Trophoblast cell (in vitro differentiated cells and primary cell): ENCODE data around the gene SPRTN.

Source experiments
- DNase-seq, 2 donors: peaks; one replicate each; pipeline ENCODE4 v3.0.0-alpha.2; 2016
- H2AFZ ChIP-seq: 2 replicates; pipeline ENCODE4 v1.6.1; 2013; ENCODE audit warnings: low read length, moderate library complexity, mild to moderate bottlenecking; ENCODE audit not compliant: insufficient read depth, poor library complexity
- H2AK5ac ChIP-seq: 2 replicates; pipeline ENCODE4 v1.6.1; 2013; ENCODE audit warnings: mild to moderate bottlenecking, low read length
- H2BK120ac ChIP-seq: 2 replicates; pipeline ENCODE4 v1.6.1; 2013; ENCODE audit warnings: low read length, mild to moderate bottlenecking, moderate library complexity; ENCODE audit not compliant: insufficient read depth, poor library complexity
- H2BK12ac ChIP-seq: 2 replicates; pipeline ENCODE4 v1.6.1; 2013; ENCODE audit warnings: mild to moderate bottlenecking, low read length, moderate library complexity
- H2BK5ac ChIP-seq: 2 replicates; pipeline ENCODE4 v1.6.1; 2013; ENCODE audit warnings: low read length, low read depth, moderate library complexity, mild to moderate bottlenecking; ENCODE audit not compliant: poor library complexity
- H3K14ac ChIP-seq: 2 replicates; pipeline ENCODE4 v1.6.1; 2013; ENCODE audit warnings: mild to moderate bottlenecking, low read length
- H3K18ac ChIP-seq: 2 replicates; pipeline ENCODE4 v1.6.1; 2013; ENCODE audit warnings: mild to moderate bottlenecking, low read length
- H3K23ac ChIP-seq: 2 replicates; pipeline ENCODE4 v1.6.1; 2013; ENCODE audit warnings: low read length
- H3K27ac ChIP-seq: 2 replicates; pipeline ENCODE4 v1.5.1; 2013; ENCODE audit warnings: low read depth, mild to moderate bottlenecking, inconsistent platforms, low read length, moderate library complexity
- H3K27me3 ChIP-seq: 2 replicates; pipeline ENCODE4 v1.6.1; 2013; ENCODE audit warnings: inconsistent platforms, mild to moderate bottlenecking, low read length, moderate library complexity; ENCODE audit not compliant: insufficient read depth
- H3K36me3 ChIP-seq, 2 experiments: 1 replicate in 1 of 2; 2 replicates in 1 of 2; pipeline ENCODE4 v1.6.1; 2013; ENCODE audit warnings: low read length in 2 of 2, mild to moderate bottlenecking in 2 of 2, moderate library complexity in 1 of 2; ENCODE audit not compliant: insufficient read depth in 2 of 2, control insufficient read depth in 1 of 2
- H3K4ac ChIP-seq: 2 replicates; pipeline ENCODE4 v1.6.1; 2013; ENCODE audit warnings: low read depth, mild to moderate bottlenecking, low read length, moderate library complexity
- H3K4me1 ChIP-seq, 2 experiments: 1 replicate in 1 of 2; 2 replicates in 1 of 2; pipeline ENCODE4 v1.6.1; 2013; ENCODE audit warnings: low read length in 2 of 2, mild to moderate bottlenecking in 2 of 2, moderate library complexity in 1 of 2; ENCODE audit not compliant: insufficient read depth in 2 of 2, control insufficient read depth in 1 of 2
- H3K4me2 ChIP-seq: 2 replicates; pipeline ENCODE4 v1.6.1; 2013; ENCODE audit warnings: inconsistent platforms, mild to moderate bottlenecking, low read length, moderate library complexity
- H3K4me3 ChIP-seq: 2 replicates; pipeline ENCODE4 v1.5.1; 2013; ENCODE audit warnings: mild to moderate bottlenecking, low read depth, low read length, inconsistent platforms
- H3K79me1 ChIP-seq: one replicate; pipeline ENCODE4 v1.6.1; 2013; ENCODE audit warnings: low read length
- H3K79me2 ChIP-seq: 2 replicates; pipeline ENCODE4 v1.6.1; 2013; ENCODE audit warnings: low read length, mild to moderate bottlenecking; ENCODE audit not compliant: control insufficient read depth, insufficient read depth, poor library complexity
- H3K9ac ChIP-seq: 2 replicates; pipeline ENCODE4 v1.6.1; 2013; ENCODE audit warnings: mild to moderate bottlenecking, low read length
- H3K9me3 ChIP-seq: 2 replicates; pipeline ENCODE4 v1.6.1; 2013; ENCODE audit warnings: low read depth, mild to moderate bottlenecking, control low read depth, inconsistent platforms, low read length; ENCODE audit not compliant: insufficient read depth
- H4K12ac ChIP-seq: 2 replicates; pipeline ENCODE4 v1.6.1; 2013; ENCODE audit warnings: low read depth, mild to moderate bottlenecking, low read length, moderate library complexity
- H4K8ac ChIP-seq: 2 replicates; pipeline ENCODE4 v1.6.1; 2013; ENCODE audit warnings: low read depth, mild to moderate bottlenecking, low read length, moderate library complexity
- H4K91ac ChIP-seq: one replicate; pipeline ENCODE4 v1.6.1; 2013; ENCODE audit warnings: low read depth, mild to moderate bottlenecking, low read length, moderate library complexity
- WGBS: extraction: QIAGEN DNeasy Blood & Tissue Kit; methylation state at CpG from one replicate; pipeline ENCODE4 v1.1.7; 2013; ENCODE audit warnings: missing lambda C conversion rate; ENCODE audit not compliant: insufficient read length, insufficient coverage; ENCODE audit errors: extremely low coverage; 5-methylcytosine and 5-hydroxymethylcytosine counted together

Gene SPRTN

GRCh38 chr1:231401478-231401877, 63.4 kb downstream of the SPRTN start:
- Histone ChIP-seq H3K9ac (no peak overlapping the region), H3K4me2 (no peak overlapping the region), H4K91ac (no peak overlapping the region), H3K36me3 (no peaks in the 10 kb centered on the region), H3K79me1 (peaks cover under 1% of the 10 kb centered on the region), H2AK5ac (no peak overlapping the region), H3K4ac (no peak overlapping the region), H3K9me3 (no peaks in the 10 kb centered on the region), H3K14ac (no peak overlapping the region), H3K27ac (no peak overlapping the region), H2BK120ac (no peak overlapping the region), H3K79me2 (no peaks in the 10 kb centered on the region), H3K4me1 (peaks cover under 1 to 6% of the 10 kb centered on the region in 2 experiments), H2BK12ac (no peak overlapping the region), H2BK5ac (no peak overlapping the region), H2AFZ (no peak overlapping the region), H3K23ac (no peak overlapping the region), H3K18ac (no peak overlapping the region), H3K4me3 (no peak overlapping the region), H4K8ac (no peak overlapping the region), H4K12ac (no peak overlapping the region), H3K27me3 (no peaks in the 10 kb centered on the region)
- no CpG with 5 or more reads among the region's 1 CpG for WGBS
- DNase-seq: no peak

- H2BK120ac ChIP-seq: no peak overlapping the region
- H4K91ac ChIP-seq: no peak overlapping the region
- no peak overlapping the region for H3K9ac ChIP-seq
- no peak overlapping the region for H4K12ac ChIP-seq
- DNase-seq: no peak
- no peak overlapping the region for H3K4me3 ChIP-seq
- no peaks in the 10 kb centered on the region for H3K9me3 ChIP-seq
- H3K79me1 ChIP-seq: no peaks in the 10 kb centered on the region
- H4K8ac ChIP-seq: no peak overlapping the region
- H2AFZ ChIP-seq: no peak overlapping the region
- H2AK5ac ChIP-seq: no peak overlapping the region
- no CpG with 5 or more reads among the region's 2 CpGs for whole genome bisulfite sequencing
- no peak overlapping the region for H3K14ac ChIP-seq
- no peaks in the 10 kb centered on the region for H3K36me3 ChIP-seq
- H3K27ac ChIP-seq: no peak overlapping the region
- no peaks in the 10 kb centered on the region for H3K27me3 ChIP-seq
- no peak overlapping the region for H2BK12ac ChIP-seq
- no peak overlapping the region for H3K23ac ChIP-seq
- H3K4me2 ChIP-seq: no peak overlapping the region
- no peak overlapping the region for H3K4ac ChIP-seq
- no peak overlapping the region for H3K18ac ChIP-seq
- H3K4me1 ChIP-seq: no peaks in the 10 kb centered on the region
- H2BK5ac ChIP-seq: no peak overlapping the region
- no peaks in the 10 kb centered on the region for H3K79me2 ChIP-seq
Measured at GRCh38 chr1:231404318-231404717, 66.2 kb downstream of the SPRTN start.
